OCI-LY3 (cell line): ENCODE measurements around the gene ECM2.

Source experiments
- CTCF ChIP-seq: fragments of 200-600, 300-600 bp; sonication (generic); IDR thresholded peaks from 2 replicates; pipeline ENCODE4 v1.5.1; 2014; ENCODE audit warnings: antibody characterized with exemption, low read length, low read depth
- EZH2phosphoT487 ChIP-seq: fragments of 200-600 bp; shearing (Covaris generic); IDR thresholded peaks from 2 replicates; pipeline ENCODE4 v1.6.1; 2018; ENCODE audit warnings: antibody characterized with exemption, mixed run types, low read depth

- no peak for TF ChIP-seq CTCF
- no peak for TF ChIP-seq EZH2phosphoT487
Measured at GRCh38 chr9:92482805-92483204, 53.0 kb downstream of the ECM2 start.
